ENCODE data around the gene AKAP6. TPM values are rescaled to one million over a fixed set of nuclear protein-coding genes. Genes with fewer than 3 reads are reported as not detected.

AKAP6 gene
- total RNA-seq, 1 experiment from 2014 or later = 1.9 TPM

DNA sequence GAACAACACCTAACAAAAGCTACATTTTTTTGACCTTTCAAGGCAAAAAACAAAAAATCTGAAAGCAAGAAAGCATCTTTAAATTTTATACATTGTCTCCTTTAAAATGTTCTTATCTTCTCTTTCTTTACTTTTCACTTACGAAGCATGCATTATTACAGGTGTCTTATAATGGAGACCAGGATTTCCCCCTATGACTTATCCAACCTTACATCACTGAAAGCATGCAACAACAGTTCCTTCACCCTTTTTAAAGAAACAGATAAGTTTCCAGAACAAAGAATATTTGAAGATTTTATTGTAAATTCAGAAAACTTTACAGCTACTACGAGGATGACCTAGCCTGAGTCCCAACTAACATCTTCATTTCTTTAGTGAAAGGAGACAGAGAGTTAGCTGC lies 277.2 kb downstream of the AKAP6 start:
- Histone ChIP-seq H2AFZ (ENCODE audit: low read depth, low read length, poor library complexity, severe bottlenecking) (no peak overlapping the region), H3K27ac (ENCODE audit: low read depth, low read length) (no peak overlapping the region), H3K79me2 (ENCODE audit: insufficient read depth, low read length) (no peaks in the 10 kb centered on the region), H3K9me3 (ENCODE audit: control insufficient read depth in 1 of 2, insufficient read depth in 1 of 2, low read depth in 1 of 2, low read length in 2 of 2) (no peaks in the 10 kb centered on the region), H3K4me2 (ENCODE audit: low read length) (no peak overlapping the region), H3K36me3 (ENCODE audit: control insufficient read depth in 1 of 2, insufficient read depth in 2 of 2, low read length in 2 of 2) (no peaks in the 10 kb centered on the region), H3K4me3 (replicated peaks in 1 of 2; ENCODE audit: low read depth in 1 of 2, low read length in 2 of 2) (no peak overlapping the region), H3K27me3 (ENCODE audit: insufficient read depth, low read length) (peaks cover 26% of the 10 kb centered on the region), H3K9me2 (ENCODE audit: insufficient read depth) (no peaks in the 10 kb centered on the region), H3K4me1 (ENCODE audit: control insufficient read depth in 1 of 2, insufficient read depth in 2 of 2, low read length in 2 of 2) (no peaks in the 10 kb centered on the region), H3K9ac (ENCODE audit: low read length) (no peak overlapping the region), H4K20me1 (ENCODE audit: insufficient read depth) (no peaks in the 10 kb centered on the region)
- ChIA-PET RAD21 (ENCODE audit: low non-redundant PET in 1 of 2, low total read pairs in 2 of 2, uncharacterized antibody in 2 of 2, unreplicated experiment in 2 of 2) (no interaction called here), CTCF (no interaction called here), POLR2A (no interaction called here)
- ATAC-seq (no peak), DNase-seq (ENCODE audit: low read depth, low spot score) (no peak)
- intact Hi-C loops (cut with micrococcal nuclease) = no loop called here
- TF ChIP-seq, protein P1, sequence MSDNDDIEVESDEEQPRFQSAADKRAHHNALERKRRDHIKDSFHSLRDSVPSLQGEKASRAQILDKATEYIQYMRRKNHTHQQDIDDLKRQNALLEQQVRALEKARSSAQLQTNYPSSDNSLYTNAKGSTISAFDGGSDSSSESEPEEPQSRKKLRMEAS (IDR thresholded peaks at IDR 0.05) = no peak
- TF ChIP-seq, protein P2, sequence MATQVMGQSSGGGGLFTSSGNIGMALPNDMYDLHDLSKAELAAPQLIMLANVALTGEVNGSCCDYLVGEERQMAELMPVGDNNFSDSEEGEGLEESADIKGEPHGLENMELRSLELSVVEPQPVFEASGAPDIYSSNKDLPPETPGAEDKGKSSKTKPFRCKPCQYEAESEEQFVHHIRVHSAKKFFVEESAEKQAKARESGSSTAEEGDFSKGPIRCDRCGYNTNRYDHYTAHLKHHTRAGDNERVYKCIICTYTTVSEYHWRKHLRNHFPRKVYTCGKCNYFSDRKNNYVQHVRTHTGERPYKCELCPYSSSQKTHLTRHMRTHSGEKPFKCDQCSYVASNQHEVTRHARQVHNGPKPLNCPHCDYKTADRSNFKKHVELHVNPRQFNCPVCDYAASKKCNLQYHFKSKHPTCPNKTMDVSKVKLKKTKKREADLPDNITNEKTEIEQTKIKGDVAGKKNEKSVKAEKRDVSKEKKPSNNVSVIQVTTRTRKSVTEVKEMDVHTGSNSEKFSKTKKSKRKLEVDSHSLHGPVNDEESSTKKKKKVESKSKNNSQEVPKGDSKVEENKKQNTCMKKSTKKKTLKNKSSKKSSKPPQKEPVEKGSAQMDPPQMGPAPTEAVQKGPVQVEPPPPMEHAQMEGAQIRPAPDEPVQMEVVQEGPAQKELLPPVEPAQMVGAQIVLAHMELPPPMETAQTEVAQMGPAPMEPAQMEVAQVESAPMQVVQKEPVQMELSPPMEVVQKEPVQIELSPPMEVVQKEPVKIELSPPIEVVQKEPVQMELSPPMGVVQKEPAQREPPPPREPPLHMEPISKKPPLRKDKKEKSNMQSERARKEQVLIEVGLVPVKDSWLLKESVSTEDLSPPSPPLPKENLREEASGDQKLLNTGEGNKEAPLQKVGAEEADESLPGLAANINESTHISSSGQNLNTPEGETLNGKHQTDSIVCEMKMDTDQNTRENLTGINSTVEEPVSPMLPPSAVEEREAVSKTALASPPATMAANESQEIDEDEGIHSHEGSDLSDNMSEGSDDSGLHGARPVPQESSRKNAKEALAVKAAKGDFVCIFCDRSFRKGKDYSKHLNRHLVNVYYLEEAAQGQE (IDR thresholded peaks at IDR 0.05; ENCODE audit: low read depth) = no peak
- TF ChIP-seq POLR2AphosphoS5 (IDR thresholded peaks at IDR 0.05; ENCODE audit: low read depth, low read length) = no peak
- no peak for TF ChIP-seq JUND (IDR thresholded peaks at IDR 0.05)
- TF ChIP-seq EZH2 (IDR thresholded peaks at IDR 0.05) = no peak
- TF ChIP-seq, protein P3, sequence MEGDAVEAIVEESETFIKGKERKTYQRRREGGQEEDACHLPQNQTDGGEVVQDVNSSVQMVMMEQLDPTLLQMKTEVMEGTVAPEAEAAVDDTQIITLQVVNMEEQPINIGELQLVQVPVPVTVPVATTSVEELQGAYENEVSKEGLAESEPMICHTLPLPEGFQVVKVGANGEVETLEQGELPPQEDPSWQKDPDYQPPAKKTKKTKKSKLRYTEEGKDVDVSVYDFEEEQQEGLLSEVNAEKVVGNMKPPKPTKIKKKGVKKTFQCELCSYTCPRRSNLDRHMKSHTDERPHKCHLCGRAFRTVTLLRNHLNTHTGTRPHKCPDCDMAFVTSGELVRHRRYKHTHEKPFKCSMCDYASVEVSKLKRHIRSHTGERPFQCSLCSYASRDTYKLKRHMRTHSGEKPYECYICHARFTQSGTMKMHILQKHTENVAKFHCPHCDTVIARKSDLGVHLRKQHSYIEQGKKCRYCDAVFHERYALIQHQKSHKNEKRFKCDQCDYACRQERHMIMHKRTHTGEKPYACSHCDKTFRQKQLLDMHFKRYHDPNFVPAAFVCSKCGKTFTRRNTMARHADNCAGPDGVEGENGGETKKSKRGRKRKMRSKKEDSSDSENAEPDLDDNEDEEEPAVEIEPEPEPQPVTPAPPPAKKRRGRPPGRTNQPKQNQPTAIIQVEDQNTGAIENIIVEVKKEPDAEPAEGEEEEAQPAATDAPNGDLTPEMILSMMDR (IDR thresholded peaks at IDR 0.05 in 2 of 3, conservative IDR thresholded peaks at IDR 0.05 in 1 of 3; ENCODE audit: borderline replicate concordance in 1 of 3, insufficient read depth in 1 of 3, low read depth in 2 of 3, low read length in 2 of 3) = no peak
- TF ChIP-seq SP1 (IDR thresholded peaks at IDR 0.05; ENCODE audit: low read depth) = no peak
- no TSS peak for BruUV-seq (replicated peaks)
